IMR-90 (cell line): ENCODE data around the gene PRAC2. TPM values are rescaled to one million over a fixed set of nuclear protein-coding genes. Genes with fewer than 3 reads are reported as not detected.

Source experiments
- ATAC-seq: fragments of 200-7000 bp; cut with Tn5 transposase; 2 replicates; pipeline ENCODE4 v1.9.1; 2020; ENCODE audit warnings: low read depth, mild to moderate bottlenecking, moderate library complexity
- BruUV-seq: library from RNA; stranded (reverse); fragments of 400-500 nt; replicated peaks from 2 replicates; lab custom pipeline; 2021; lab: Mats Ljungman, UMichigan
- CTCF ChIA-PET: fragments of 300-600 bp; formaldehyde crosslinking; extraction: SDS; loops from one replicate; lab custom pipeline; 2021; ENCODE audit warnings: antibody characterized with exemption; lab: Yijun Ruan, JAX
- POLR2A ChIA-PET: fragments of 300-600 bp; sonication (Branson Sonifier 250); formaldehyde crosslinking; loops from one replicate; lab custom pipeline; 2022; ENCODE audit warnings: antibody characterized with exemption; ENCODE audit not compliant: unreplicated experiment; lab: Charles Lee
- DNase-seq: peaks from one replicate; pipeline ENCODE4 v3.0.0; 2013
- H2AFZ ChIP-seq: replicated peaks from 2 replicates; pipeline ENCODE3; 2013; ENCODE audit warnings: low read length, mild to moderate bottlenecking; ENCODE audit not compliant: poor library complexity
- H2AK5ac ChIP-seq: 2 replicates; pipeline ENCODE4 v1.6.1; 2013; ENCODE audit warnings: low read depth, low read length, inconsistent platforms
- H2AK9ac ChIP-seq: replicated peaks from 2 replicates; pipeline ENCODE3; 2013; ENCODE audit warnings: mild to moderate bottlenecking, low read depth, low read length, moderate library complexity; ENCODE audit not compliant: poor library complexity
- H2BK120ac ChIP-seq: 2 replicates; pipeline ENCODE4 v1.6.1; 2013; ENCODE audit warnings: low read depth, low read length, inconsistent platforms
- H2BK15ac ChIP-seq: 3 replicates; pipeline ENCODE4 v1.6.1; 2013; ENCODE audit warnings: low read depth, low read length, inconsistent platforms
- H2BK20ac ChIP-seq: 2 replicates; pipeline ENCODE4 v1.6.1; 2013; ENCODE audit warnings: low read depth, mild to moderate bottlenecking, inconsistent platforms, low read length, moderate library complexity
- H2BK5ac ChIP-seq: 2 replicates; pipeline ENCODE4 v1.6.1; 2013; ENCODE audit warnings: mild to moderate bottlenecking, low read depth, low read length, inconsistent platforms; ENCODE audit not compliant: poor library complexity, severe bottlenecking
- H3K14ac ChIP-seq: replicated peaks from 2 replicates; pipeline ENCODE4 v1.6.1; 2013; ENCODE audit warnings: low read depth, low read length, inconsistent platforms
- H3K18ac ChIP-seq: 2 replicates; pipeline ENCODE4 v1.6.1; 2013; ENCODE audit warnings: low read depth, low read length, control low read depth
- H3K23ac ChIP-seq: 2 replicates; pipeline ENCODE4 v1.6.1; 2013; ENCODE audit warnings: low read depth, low read length, inconsistent platforms
- H3K27ac ChIP-seq: 2 replicates; pipeline ENCODE4 v1.5.1; 2013; ENCODE audit warnings: mild to moderate bottlenecking, control low read depth, low read length; ENCODE audit not compliant: insufficient read depth
- H3K27me3 ChIP-seq: 2 replicates; pipeline ENCODE4 v1.6.1; 2013; ENCODE audit warnings: low read length; ENCODE audit not compliant: control insufficient read depth, insufficient read depth
- H3K36me3 ChIP-seq: 2 replicates; pipeline ENCODE4 v1.6.1; 2013; ENCODE audit warnings: low read length, mixed read lengths; ENCODE audit not compliant: control insufficient read depth, insufficient read depth
- H3K4ac ChIP-seq: 2 replicates; pipeline ENCODE4 v1.6.1; 2013; ENCODE audit warnings: low read depth, low read length, inconsistent platforms
- H3K4me1 ChIP-seq: 2 replicates; pipeline ENCODE4 v1.6.1; 2013; ENCODE audit warnings: low read length, mixed read lengths; ENCODE audit not compliant: control insufficient read depth, insufficient read depth
- H3K4me2 ChIP-seq: 2 replicates; pipeline ENCODE4 v1.6.1; 2013; ENCODE audit warnings: low read depth, mild to moderate bottlenecking, control low read depth, low read length, moderate library complexity
- H3K4me3 ChIP-seq: 2 replicates; pipeline ENCODE4 v1.5.1; 2013; ENCODE audit warnings: low read depth, mild to moderate bottlenecking, control low read depth, low read length, moderate library complexity; ENCODE audit not compliant: insufficient read depth
- H3K56ac ChIP-seq: 2 replicates; pipeline ENCODE4 v1.6.1; 2013; ENCODE audit warnings: low read length, inconsistent platforms; ENCODE audit not compliant: insufficient read depth; ENCODE audit errors: extremely low read depth
- H3K79me1 ChIP-seq, 2 experiments: 2 replicates each; pipeline ENCODE4 v1.6.1; 2013; ENCODE audit warnings: low read length in 2 of 2, inconsistent platforms in 1 of 2, low read depth in 1 of 2
- H3K9ac ChIP-seq: 2 replicates; pipeline ENCODE4 v1.6.1; 2013; ENCODE audit warnings: low read depth, low read length, control low read depth
- H3K9me1 ChIP-seq: 2 replicates; pipeline ENCODE4 v1.6.1; 2013; ENCODE audit warnings: low read length, inconsistent platforms; ENCODE audit not compliant: insufficient read depth
- H3K9me3 ChIP-seq: 2 replicates; pipeline ENCODE4 v1.6.1; 2013; ENCODE audit warnings: low read length; ENCODE audit not compliant: control insufficient read depth, insufficient read depth
- H4K20me1 ChIP-seq: 2 replicates; pipeline ENCODE4 v1.6.1; 2013; ENCODE audit warnings: low read length, inconsistent platforms; ENCODE audit not compliant: insufficient read depth
- H4K5ac ChIP-seq: 2 replicates; pipeline ENCODE4 v1.6.1; 2013; ENCODE audit warnings: mild to moderate bottlenecking, low read depth, low read length, control low read depth
- H4K8ac ChIP-seq, 2 experiments: 2 replicates each; pipeline ENCODE4 v1.6.1; 2013; ENCODE audit warnings: low read depth in 2 of 2, low read length in 2 of 2, control low read depth in 1 of 2, inconsistent platforms in 1 of 2
- H4K91ac ChIP-seq: 2 replicates; pipeline ENCODE4 v1.6.1; 2013; ENCODE audit warnings: low read depth, low read length, inconsistent platforms; ENCODE audit not compliant: insufficient read depth
- CEBPB ChIP-seq: IDR thresholded peaks from 2 replicates; pipeline ENCODE4 v1.6.1; 2012; ENCODE audit warnings: low read depth, low read length, improper control_type of control experiment
- CHD1 ChIP-seq: IDR thresholded peaks from 2 replicates; pipeline ENCODE4 v1.6.1; 2012; ENCODE audit warnings: low read depth, low read length, improper control_type of control experiment
- CTCF ChIP-seq: conservative IDR thresholded peaks from 2 replicates; pipeline ENCODE4 v1.5.1; 2012; ENCODE audit warnings: mild to moderate bottlenecking, low read depth, low read length, improper control_type of control experiment
- ELK1 ChIP-seq: fragments of 150-350 bp; IDR thresholded peaks from 2 replicates; pipeline ENCODE4 v1.6.1; 2016; ENCODE audit warnings: low read depth, mild to moderate bottlenecking, low read length, moderate library complexity, borderline replicate concordance
- FOS ChIP-seq: fragments of 150-350 bp; IDR thresholded peaks from 2 replicates; pipeline ENCODE4 v1.6.1; 2016; ENCODE audit warnings: low read depth, low read length
- MAFK ChIP-seq: IDR thresholded peaks from 2 replicates; pipeline ENCODE4 v1.6.1; 2012; ENCODE audit warnings: low read depth, low read length, improper control_type of control experiment
- MAZ ChIP-seq: IDR thresholded peaks from 2 replicates; pipeline ENCODE4 v1.6.1; 2012; ENCODE audit warnings: low read depth, mild to moderate bottlenecking, low read length, improper control_type of control experiment, moderate library complexity, borderline replicate concordance
- MXI1 ChIP-seq: IDR thresholded peaks from 2 replicates; pipeline ENCODE4 v1.6.1; 2012; ENCODE audit warnings: low read depth, mild to moderate bottlenecking, low read length, moderate library complexity, borderline replicate concordance
- NFE2L2 ChIP-seq: fragments of 150-350 bp; IDR thresholded peaks from 2 replicates; pipeline ENCODE4 v1.6.1; 2016; ENCODE audit warnings: low read depth, mild to moderate bottlenecking, low read length
- POLR2A ChIP-seq: IDR thresholded peaks from 2 replicates; pipeline ENCODE4 v1.6.1; 2012; ENCODE audit warnings: mild to moderate bottlenecking, low read depth, low read length
- RAD21 ChIP-seq: IDR thresholded peaks from 2 replicates; pipeline ENCODE4 v1.6.1; 2012; ENCODE audit warnings: low read length, improper control_type of control experiment
- RCOR1 ChIP-seq: IDR thresholded peaks from 2 replicates; pipeline ENCODE4 v1.6.1; 2012; ENCODE audit warnings: mild to moderate bottlenecking, low read length, improper control_type of control experiment; ENCODE audit not compliant: insufficient replicate concordance
- RFX5 ChIP-seq: IDR thresholded peaks from 2 replicates; pipeline ENCODE4 v1.8.0; 2012; ENCODE audit warnings: low read depth, mild to moderate bottlenecking, low read length, moderate library complexity
- SMC3 ChIP-seq: fragments of 150-350 bp; IDR thresholded peaks from 2 replicates; pipeline ENCODE4 v1.6.1; 2016; ENCODE audit warnings: low read depth, mild to moderate bottlenecking, antibody characterized with exemption, low read length, moderate library complexity
- USF2 ChIP-seq: fragments of 150-350 bp; IDR thresholded peaks from 2 replicates; pipeline ENCODE4 v1.6.1; 2017; ENCODE audit warnings: mild to moderate bottlenecking, antibody characterized with exemption, low read length, low read depth
- WGBS, 2 experiments: methylation state at CpG; one replicate each; pipeline versions ENCODE4 v1.1.5 to v1.1.7; 2013; ENCODE audit warnings: missing lambda C conversion rate in 2 of 2; ENCODE audit not compliant: insufficient read length in 1 of 2; ENCODE audit errors: extremely low coverage in 2 of 2; 5-methylcytosine and 5-hydroxymethylcytosine counted together
- dilution Hi-C: fragments of 300-500 bp; cut with HindIII; formaldehyde crosslinking; loops from one replicate; pipeline ENCODE4 v1.14.3; 2018; ENCODE audit warnings: low sequenced_read_pairs; ENCODE audit not compliant: unreplicated experiment
- in situ Hi-C: fragments of 300-500 bp; cut with MboI; formaldehyde crosslinking; loops from 3 replicates; pipeline ENCODE4 v1.14.3; 2019; ENCODE audit warnings: low sequenced_read_pairs, inconsistent platforms, mixed read lengths
- intact Hi-C: fragments of 100-400 bp; cut with micrococcal nuclease; formaldehyde crosslinking; loops from 2 replicates; pipeline ENCODE4 v1.10.0; 2022
- polyA plus RNA-seq, 3 experiments: library from polyadenylated mRNA; depleted of rRNA; stranded (reverse); fragments of >200 nt; gene quantifications; 2 replicates each; pipeline ENCODE4 v1.2.3, GENCODE V29; 2012; ENCODE audit warnings: low replicate concordance in 1 of 3
- total RNA-seq: library from RNA; depleted of rRNA; stranded (reverse); fragments of >200 nt; gene quantifications from 2 replicates; pipeline ENCODE4 v1.2.3, GENCODE V29; 2012

Gene PRAC2
- total and polyA plus RNA-seq, 2 of the 4 experiments (the other 2 are of a cell fraction): not detected

- ChIA-PET POLR2A (no interaction called here), CTCF (no interaction called here)
- DNase-seq (no peak), ATAC-seq (no peak)
- no peak overlapping the region for H2AK9ac ChIP-seq
- H2BK20ac ChIP-seq: no peak overlapping the region
- no peak overlapping the region for H2AK5ac ChIP-seq
- H4K8ac ChIP-seq: no peak overlapping the region
- intact Hi-C loops: no loop called here
- no peak overlapping the region for H4K91ac ChIP-seq
- H3K4me2 ChIP-seq: no peak overlapping the region
- peaks cover 9% of the 10 kb centered on the region for H3K9me3 ChIP-seq
- H3K4me3 ChIP-seq: no peak overlapping the region
- H4K20me1 ChIP-seq: peaks cover 17% of the 10 kb centered on the region; the same call in 1 of the 2 replicates
- H3K27me3 ChIP-seq: peaks cover 92% of the 10 kb centered on the region
- H2BK15ac ChIP-seq: no peak overlapping the region
- no peaks in the 10 kb centered on the region for H3K36me3 ChIP-seq
- H3K18ac ChIP-seq: no peak overlapping the region
- no peak overlapping the region for H3K14ac ChIP-seq
- dilution Hi-C loops: no loop called here
- H3K56ac ChIP-seq: no peak overlapping the region
- H3K4me1 ChIP-seq: no peaks in the 10 kb centered on the region
- H3K4ac ChIP-seq: no peak overlapping the region
- peaks cover 6% of the 10 kb centered on the region; the same call in 1 of the 2 replicates for H3K9me1 ChIP-seq
- BruUV-seq: no TSS peak
- no peak overlapping the region for H2BK5ac ChIP-seq
- peak overlapping the region; percentile 18; the same call in 1 of the 2 replicates for H3K23ac ChIP-seq
- H3K79me1 ChIP-seq: no peaks in the 10 kb centered on the region
- 5% methylated on average over 21 of the region's 52 CpGs; no CpG with 5 or more reads in 1 of the 2 experiments for WGBS, 2 experiments
- in situ Hi-C loops: loop anchor here (25.0 kb wide), 1 partner anchor 367 kb away; no protein-coding TSS in a partner anchor
- H4K5ac ChIP-seq: no peak overlapping the region
- peak overlapping the region; percentile 36 for H2AFZ ChIP-seq
- H3K27ac ChIP-seq: no peak overlapping the region
- no peak overlapping the region for H3K9ac ChIP-seq
- H2BK120ac ChIP-seq: no peak overlapping the region
- TF ChIP-seq RCOR1 (no peak), MXI1 (no peak), RFX5 (no peak), CEBPB (no peak), USF2 (no peak), ELK1 (no peak), CHD1 (no peak), POLR2A (no peak), RAD21 (no peak), MAZ (no peak), SMC3 (no peak), CTCF (no peak), NFE2L2 (no peak), MAFK (no peak), FOS (no peak)
Observed at GRCh38 chr17:48754500-48755261, 31.7 kb downstream of the PRAC2 start.
